Esophagus muscularis mucosa (tissue), 4 donors: Measurements from ENCODE around the gene CCDC88C. TPM values are rescaled to one million over a fixed set of nuclear protein-coding genes. Genes with fewer than 3 reads are reported as not detected.
A peak's percentile ranks its signal among the peaks of the same experiment; 100 is the strongest.
"Not testable (repeated sequence)": the region's sequence is repeated elsewhere in the genome, so short reads cannot be mapped to it uniquely, and the experiment has no call there.

Experiments used
- DNase-seq: peaks from one replicate; pipeline ENCODE4 v3.0.0-alpha.2; 2017; ENCODE audit errors: extremely low spot score
- H3K27ac ChIP-seq, 4 donors: fragments of 200-600 bp; sonication (generic); replicated peaks in 1 of 4; 1 replicate in 3 of 4; 2 replicates in 1 of 4; pipeline ENCODE4 v1.5.1; 2016 to 2019; ENCODE audit warnings: mild to moderate bottlenecking in 1 of 4
- H3K27me3 ChIP-seq, 4 donors: fragments of 200-600 bp; sonication (generic); one replicate each; pipeline versions ENCODE4 v1.5.1 to v1.6.0; 2016 to 2019
- H3K36me3 ChIP-seq, 4 donors: fragments of 200-600 bp; sonication (generic); one replicate each; pipeline ENCODE4 v1.5.1; 2016 to 2019
- H3K4me1 ChIP-seq, 4 donors: fragments of 200-600 bp; sonication (generic); one replicate each; pipeline ENCODE4 v1.5.1; 2016 to 2019
- H3K4me3 ChIP-seq, 4 donors: fragments of 200-600 bp; sonication (generic); 1 replicate in 2 of 4; 2 replicates in 2 of 4; pipeline ENCODE4 v1.5.1; 2016 to 2019; ENCODE audit warnings: mild to moderate bottlenecking in 4 of 4, moderate library complexity in 1 of 4
- H3K9me3 ChIP-seq, 4 donors: fragments of 200-600 bp; sonication (generic); 1 replicate in 3 of 4; 2 replicates in 1 of 4; pipeline ENCODE4 v1.5.1; 2016 to 2019
- CTCF ChIP-seq, 3 experiments: fragments of 200-600 bp in 2 of 3; fragments of 450-650 bp in 1 of 3; sonication (generic) in 2 of 3; IDR thresholded peaks; one replicate each; pipeline ENCODE4 v1.5.1; 2017 to 2019; ENCODE audit warnings: antibody characterized with exemption in 3 of 3, mild to moderate bottlenecking in 2 of 3, moderate library complexity in 1 of 3
- EP300 ChIP-seq: sonication (generic); formaldehyde crosslinking; IDR thresholded peaks from one replicate; pipeline ENCODE4 v1.6.1; 2017; ENCODE audit warnings: antibody characterized with exemption
- POLR2A ChIP-seq: fragments of 450-650 bp; IDR thresholded peaks from one replicate; pipeline ENCODE4 v1.6.1; 2017; ENCODE audit warnings: antibody characterized with exemption, moderate library complexity, mild to moderate bottlenecking, low read depth
- POLR2AphosphoS5 ChIP-seq, 2 donors: sonication (generic); formaldehyde crosslinking; IDR thresholded peaks; one replicate each; pipeline ENCODE4 v1.6.1; 2017; ENCODE audit warnings: antibody characterized with exemption in 2 of 2
- WGBS: methylation state at CpG from one replicate; pipeline ENCODE4 v1.1.5; 2018; 5-methylcytosine and 5-hydroxymethylcytosine counted together
- intact Hi-C: fragments of 100-400 bp; cut with DNase I; formaldehyde crosslinking; loops from one replicate; pipeline ENCODE4 v1.15.1; 2023
- total RNA-seq, 4 donors: library from RNA; depleted of rRNA; stranded (reverse); fragments of >200 nt; gene quantifications; one replicate each; pipeline versions ENCODE4 v1.1.0 to v1.2.1, GENCODE V29; 2016

The CCDC88C gene
- total RNA-seq, 4 donors from 2014 or later: 4.2 to 6.3 (median 5.6) TPM

DNA sequence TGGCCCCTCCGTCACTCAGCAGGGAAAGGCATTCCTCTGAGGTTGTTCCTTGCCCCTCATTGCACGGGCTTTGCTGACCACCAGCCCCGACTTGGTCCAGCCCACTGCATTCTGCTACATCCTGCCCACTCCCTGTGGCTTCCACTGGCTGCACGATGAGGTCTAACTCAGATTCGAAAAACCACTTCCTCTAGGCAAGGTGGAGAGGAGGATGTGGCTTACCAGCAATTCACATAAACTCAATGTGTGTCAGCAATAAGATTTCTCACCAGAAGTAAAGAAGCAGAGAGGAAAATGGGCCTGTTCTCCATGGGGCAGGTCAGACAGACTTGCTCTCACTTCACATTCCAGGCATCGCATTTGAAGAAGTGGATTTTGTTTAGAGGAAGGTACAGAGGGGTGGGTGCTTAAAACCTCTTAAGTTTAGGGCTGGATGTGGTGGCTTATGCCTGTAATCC is 187.8 kb downstream of the CCDC88C start:
- H3K27me3 ChIP-seq: no peaks in the 10 kb centered on the region
- intact Hi-C loops: no loop called here
- no peak for TF ChIP-seq POLR2A
- no peak for TF ChIP-seq POLR2AphosphoS5 (IDR thresholded peaks at IDR 0.05)
- no peak overlapping the region for H3K4me3 ChIP-seq
- H3K27ac ChIP-seq: peak overlapping the region in 1 of 4 donors; percentile 13
- 77% methylated on average over 5 of the region's 6 CpGs for WGBS
- DNase-seq: no peak
- peaks cover 4 to 61% (median 44%) of the 10 kb centered on the region in 4 donors for H3K36me3 ChIP-seq
- peaks cover 0 to 12% (median 0%) of the 10 kb centered on the region in 4 donors for H3K9me3 ChIP-seq
- peaks cover 0 to 4% (median 0%) of the 10 kb centered on the region in 4 donors for H3K4me1 ChIP-seq

DNA sequence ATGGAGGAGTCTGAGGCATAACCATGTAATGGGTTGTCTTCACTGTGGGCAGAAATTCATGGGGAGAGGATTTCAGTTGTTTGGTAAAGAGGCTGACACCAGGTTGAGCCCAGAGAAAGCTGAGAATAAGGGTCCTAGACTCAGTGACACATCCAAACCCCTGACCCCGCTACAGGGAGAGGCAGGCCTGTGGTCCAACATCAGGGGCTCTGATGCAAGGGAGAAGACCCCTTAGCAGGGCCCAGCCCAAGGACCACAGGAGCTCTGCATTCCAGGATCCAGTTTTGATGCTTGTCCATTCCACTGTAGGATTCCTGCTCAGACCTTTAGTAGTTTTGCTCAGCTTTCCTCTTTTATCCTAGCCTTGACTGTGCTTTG is 188.6 kb downstream of the CCDC88C start:
- 100% methylated on average over 1 of the region's 1 CpG for WGBS
- Histone ChIP-seq H3K27ac (no peak overlapping the region), H3K4me3 (no peak overlapping the region), H3K9me3 (peaks cover 0 to 12% (median 0%) of the 10 kb centered on the region in 4 donors), H3K36me3 (peaks cover 4 to 67% (median 50%) of the 10 kb centered on the region in 4 donors), H3K27me3 (no peaks in the 10 kb centered on the region), H3K4me1 (peaks cover 0 to 4% (median 0%) of the 10 kb centered on the region in 4 donors)
- TF ChIP-seq POLR2A: no peak
- TF ChIP-seq EP300: no peak
- TF ChIP-seq POLR2AphosphoS5 (IDR thresholded peaks at IDR 0.05): no peak
- no peak for TF ChIP-seq CTCF (IDR thresholded peaks at IDR 0.05)
- intact Hi-C loops: no loop called here
- no peak for DNase-seq

- H3K4me1 ChIP-seq: peaks cover 0 to 4% (median 0%) of the 10 kb centered on the region in 4 donors
- 90% methylated on average over 8 of the region's 14 CpGs for WGBS
- H3K27ac ChIP-seq: no peak overlapping the region
- H3K36me3 ChIP-seq: peaks cover 4 to 73% (median 53%) of the 10 kb centered on the region in 4 donors
- no peak for TF ChIP-seq POLR2A
- TF ChIP-seq CTCF (IDR thresholded peaks at IDR 0.05): no peak
- TF ChIP-seq EP300: no peak
- no peak for TF ChIP-seq POLR2AphosphoS5 (IDR thresholded peaks at IDR 0.05)
- H3K4me3 ChIP-seq: no peak overlapping the region
- DNase-seq: no peak
- intact Hi-C loops: no loop called here
- H3K27me3 ChIP-seq: no peaks in the 10 kb centered on the region
- H3K9me3 ChIP-seq: peaks cover 0 to 12% (median 0%) of the 10 kb centered on the region in 4 donors
Measured at GRCh38 chr14:91228112-91229004, 189.3 kb downstream of the CCDC88C start.

GRCh38 chr14:91227183-91227628 is 190.4 kb downstream of the CCDC88C start:
- peaks cover 0 to 4% (median 2%) of the 10 kb centered on the region in 4 donors for H3K4me1 ChIP-seq
- H3K36me3 ChIP-seq: peaks cover 4 to 82% (median 56%) of the 10 kb centered on the region in 4 donors
- intact Hi-C loops: no loop called here
- H3K9me3 ChIP-seq: peaks cover 0 to 12% (median 0%) of the 10 kb centered on the region in 4 donors
- TF ChIP-seq CTCF (IDR thresholded peaks at IDR 0.05) (no peak), POLR2A (no peak), EP300 (no peak), POLR2AphosphoS5 (IDR thresholded peaks at IDR 0.05) (no peak)
- no peak for DNase-seq
- H3K27ac ChIP-seq: no peak overlapping the region
- no peaks in the 10 kb centered on the region for H3K27me3 ChIP-seq
- H3K4me3 ChIP-seq: no peak overlapping the region
- WGBS: 80% methylated on average over 7 of the region's 7 CpGs

DNA sequence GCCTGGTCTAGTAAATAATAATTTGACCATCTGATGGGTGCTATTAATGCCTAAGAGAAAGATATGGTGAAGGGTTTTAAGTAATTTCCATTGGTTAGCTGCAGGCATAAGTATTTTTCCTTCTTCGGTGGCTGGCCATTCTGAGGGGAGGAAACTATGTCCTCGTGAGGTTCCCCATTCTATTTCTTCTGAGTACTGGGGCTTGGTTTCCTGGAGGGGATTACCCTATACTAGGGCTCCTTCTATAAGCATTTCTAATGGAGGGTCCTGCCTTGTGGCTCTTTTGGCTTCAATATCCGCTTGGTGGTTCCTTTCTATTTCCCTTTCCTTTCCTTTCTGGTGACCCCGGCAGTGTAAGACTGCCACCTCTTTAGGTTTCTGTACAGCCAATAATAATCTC is 191.3 kb downstream of the CCDC88C start:
- H3K4me3 ChIP-seq, H3K27ac ChIP-seq, H3K4me1 ChIP-seq, intact Hi-C loops, DNase-seq, H3K27me3 ChIP-seq: not testable (repeated sequence)
- peaks cover 0 to 12% (median 0%) of the 10 kb centered on the region in 4 donors for H3K9me3 ChIP-seq
- 93% methylated on average over 4 of the region's 4 CpGs for WGBS
- H3K36me3 ChIP-seq: peaks cover 4 to 87% (median 60%) of the 10 kb centered on the region in 4 donors
